Gastroesophageal sphincter (tissue), 3 donors: Measurements from ENCODE around the gene LAMB4.

Experiments used
- CTCF ChIP-seq, 4 experiments: fragments of 200-600 bp in 2 of 4; fragments of 450-650 bp in 2 of 4; sonication (generic) in 1 of 4; IDR thresholded peaks; one replicate each; pipeline ENCODE4 v1.5.1; 2017 to 2019; ENCODE audit warnings: antibody characterized with exemption in 4 of 4, mild to moderate bottlenecking in 2 of 4, moderate library complexity in 2 of 4
- EP300 ChIP-seq: sonication (generic); formaldehyde crosslinking; IDR thresholded peaks from one replicate; pipeline ENCODE4 v1.6.1; 2017; ENCODE audit warnings: antibody characterized with exemption, mild to moderate bottlenecking
- POLR2A ChIP-seq, 2 donors: fragments of 450-650 bp; IDR thresholded peaks; one replicate each; pipeline ENCODE4 v1.6.1; 2017; ENCODE audit warnings: antibody characterized with exemption in 2 of 2, mild to moderate bottlenecking in 2 of 2, moderate library complexity in 1 of 2

DNA sequence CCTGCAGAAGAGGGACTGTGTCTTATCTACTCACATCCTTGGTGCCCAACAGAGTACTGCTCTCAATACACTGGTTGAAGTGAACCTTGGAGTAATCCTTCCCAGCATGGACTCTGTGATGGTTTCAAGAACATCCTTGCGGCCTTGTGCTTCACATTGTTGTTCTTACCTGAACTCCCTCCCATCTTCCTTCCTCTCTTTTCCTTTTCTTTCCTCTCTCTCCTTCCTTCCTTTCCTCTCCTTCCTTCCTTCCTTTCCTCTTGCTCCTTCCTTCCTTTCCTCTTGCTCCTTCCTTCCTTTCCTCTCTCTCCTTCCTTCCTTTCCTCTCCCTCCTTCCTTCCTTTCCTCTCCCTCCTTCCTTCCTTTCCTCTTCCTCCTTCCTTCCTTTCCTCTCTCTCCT is 153.5 kb downstream of the LAMB4 start:
- no peak for TF ChIP-seq CTCF (IDR thresholded peaks at IDR 0.05)
- no peak for TF ChIP-seq POLR2A (IDR thresholded peaks at IDR 0.05)
- no peak for TF ChIP-seq EP300
